Activated CD4-positive, alpha-beta T cell treated with anti-CD3 and anti-CD28 coated beads for 36 hours (primary cell): ENCODE data around the gene TMED8. TPM values are rescaled to one million over a fixed set of nuclear protein-coding genes. Genes with fewer than 3 reads are reported as not detected.
"Not testable (repeated sequence)": the region's sequence is repeated elsewhere in the genome, so short reads cannot be mapped to it uniquely, and the experiment has no call there.

Source experiments
- ATAC-seq: fragments of 200-7000 bp; cut with Tn5 transposase; one replicate; pipeline ENCODE4 v1.10.0; 2021; ENCODE audit warnings: mild to moderate bottlenecking, moderate library complexity
- CTCF ChIA-PET: fragments of 350-600 bp; sonication (Branson Sonifier 250); formaldehyde crosslinking; loops from one replicate; lab custom pipeline; 2021; ENCODE audit warnings: antibody characterized with exemption; lab: Charles Lee
- POLR2A ChIA-PET: fragments of 350-600 bp; sonication (Branson Sonifier 250); formaldehyde crosslinking; loops from one replicate; lab custom pipeline; 2021; ENCODE audit warnings: antibody characterized with exemption, inconsistent platforms; lab: Charles Lee
- DNase-seq: peaks from one replicate; pipeline ENCODE4 v3.0.0-alpha.2; 2020
- H3K27ac Mint-ChIP-seq: one replicate; pipeline ENCODE4 v1.8.0; 2021; ENCODE audit warnings: mixed read lengths
- H3K27me3 Mint-ChIP-seq: one replicate; pipeline ENCODE4 v1.8.0; 2021; ENCODE audit warnings: mixed read lengths
- H3K36me3 Mint-ChIP-seq: one replicate; pipeline ENCODE4 v1.8.0; 2021; ENCODE audit warnings: low read depth, mixed read lengths
- H3K4me1 Mint-ChIP-seq: one replicate; pipeline ENCODE4 v1.8.0; 2021; ENCODE audit warnings: mixed read lengths
- H3K4me3 Mint-ChIP-seq: one replicate; pipeline ENCODE4 v1.8.0; 2021; ENCODE audit warnings: mild to moderate bottlenecking, moderate library complexity, mixed read lengths
- H3K9me3 Mint-ChIP-seq: one replicate; pipeline ENCODE4 v1.8.0; 2021; ENCODE audit warnings: low read depth, mixed read lengths
- intact Hi-C, 2 experiments: fragments of 100-400 bp; cut with DNase I in 1 of 2; cut with micrococcal nuclease in 1 of 2; formaldehyde crosslinking; loops; one replicate each; pipeline versions ENCODE4 v1.14.2 to v1.15.1; 2022 to 2024; cut with DNase I, micrococcal nuclease
- total RNA-seq, 2 experiments: library from RNA; stranded (reverse); gene quantifications; one replicate each; pipeline ENCODE4 v1.2.3, GENCODE V29; 2021

Gene TMED8
- total RNA-seq, 2 experiments from 2014 or later = 25.3 to 27.9 TPM

- CTCF ChIA-PET = interaction anchor here (1.0 kb wide), 1 partner anchor 39 kb away, joined by 3 read pairs; no protein-coding TSS in a partner anchor
- peaks cover 29% of the 10 kb centered on the region for H3K36me3 Mint-ChIP-seq
- ATAC-seq = no peak
- H3K4me1 Mint-ChIP-seq = no peaks in the 10 kb centered on the region
- intact Hi-C loops = no loop called here
- POLR2A ChIA-PET = no interaction called here
- no peak overlapping the region for H3K4me3 Mint-ChIP-seq
- no peak for DNase-seq
- no peaks in the 10 kb centered on the region for H3K27me3 Mint-ChIP-seq
- no peak overlapping the region for H3K27ac Mint-ChIP-seq
- no peaks in the 10 kb centered on the region for H3K9me3 Mint-ChIP-seq
Measured at GRCh38 chr14:77339407-77339806, 37.5 kb downstream of the TMED8 start.

GRCh38 chr14:77338302-77338701 is 38.6 kb downstream of the TMED8 start:
- Mint-ChIP-seq H3K36me3 (peaks cover 26% of the 10 kb centered on the region), H3K4me3 (no peak overlapping the region), H3K27ac (no peak overlapping the region), H3K27me3 (no peaks in the 10 kb centered on the region), H3K4me1 (no peaks in the 10 kb centered on the region), H3K9me3 (no peaks in the 10 kb centered on the region)
- POLR2A ChIA-PET = no interaction called here
- CTCF ChIA-PET = no interaction called here
- intact Hi-C loops = no loop called here
- no peak for ATAC-seq
- DNase-seq = no peak

- intact Hi-C loops = no loop called here
- H3K4me3 Mint-ChIP-seq = no peak overlapping the region
- POLR2A ChIA-PET = no interaction called here
- CTCF ChIA-PET = no interaction called here
- no peaks in the 10 kb centered on the region for H3K9me3 Mint-ChIP-seq
- H3K27ac Mint-ChIP-seq = no peak overlapping the region
- ATAC-seq (no peak), DNase-seq (no peak)
- no peaks in the 10 kb centered on the region for H3K27me3 Mint-ChIP-seq
- peaks cover 23% of the 10 kb centered on the region for H3K36me3 Mint-ChIP-seq
- H3K4me1 Mint-ChIP-seq = no peaks in the 10 kb centered on the region
Measured at GRCh38 chr14:77337880-77338279, 39.0 kb downstream of the TMED8 start.

DNA sequence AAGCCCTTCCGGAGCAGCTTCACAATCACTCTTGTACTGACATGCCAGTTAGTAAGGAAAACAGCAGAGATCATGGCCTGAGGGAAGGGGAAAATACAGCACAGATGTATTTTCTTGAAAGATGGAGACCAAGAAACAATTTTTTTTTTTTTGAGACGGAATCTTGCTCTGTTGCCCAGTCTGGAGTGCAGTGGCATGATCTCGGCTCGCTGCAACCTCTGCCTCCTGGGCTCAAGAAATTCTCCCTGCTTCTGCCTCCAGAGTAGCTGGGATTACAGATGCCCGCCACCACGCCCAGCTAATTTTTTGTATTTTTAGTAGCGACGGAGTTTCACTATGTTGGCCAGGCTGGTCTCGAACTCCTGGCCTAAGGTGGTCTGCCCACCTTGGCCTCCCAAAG is 39.6 kb downstream of the TMED8 start:
- H3K36me3 Mint-ChIP-seq = peaks cover 17% of the 10 kb centered on the region
- H3K9me3 Mint-ChIP-seq, intact Hi-C loops: not testable (repeated sequence)

DNA sequence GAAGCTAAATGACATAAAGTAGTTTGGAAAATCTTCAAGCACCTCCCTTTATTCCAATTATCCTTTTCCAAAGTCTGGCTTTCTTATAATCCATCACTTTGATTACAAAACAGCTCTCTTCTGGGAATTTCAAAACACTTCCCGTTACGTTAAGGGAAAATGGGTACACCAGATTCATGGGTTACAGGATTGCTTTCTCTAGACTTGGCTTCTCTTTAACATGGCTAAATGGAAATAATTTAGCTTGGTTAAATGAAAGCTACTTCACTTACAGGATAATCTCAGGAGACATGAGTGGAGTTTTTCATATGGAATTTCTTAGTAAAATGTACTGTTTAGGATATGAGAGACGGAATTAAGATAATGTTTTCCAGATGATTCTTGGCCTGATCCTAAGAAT is 41.3 kb downstream of the TMED8 start:
- Mint-ChIP-seq H3K27me3 (no peaks in the 10 kb centered on the region), H3K4me1 (no peaks in the 10 kb centered on the region), H3K9me3 (no peaks in the 10 kb centered on the region), H3K4me3 (no peak overlapping the region), H3K27ac (no peak overlapping the region), H3K36me3 (peaks cover 9% of the 10 kb centered on the region)
- ATAC-seq = no peak
- intact Hi-C loops = no loop called here
- ChIA-PET POLR2A (no interaction called here), CTCF (interaction anchor here (1.0 to 1.5 kb wide), 3 partner anchors 14 to 43 kb away, joined by 3 to 4 read pairs (median 3); no protein-coding TSS in a partner anchor)
- no peak for DNase-seq

More for the DNA sequence above, 39.6 kb downstream of the TMED8 start:
- H3K27me3 Mint-ChIP-seq, DNase-seq, H3K4me1 Mint-ChIP-seq, POLR2A ChIA-PET, H3K4me3 Mint-ChIP-seq, H3K27ac Mint-ChIP-seq, CTCF ChIA-PET, ATAC-seq: not testable (repeated sequence)

DNA sequence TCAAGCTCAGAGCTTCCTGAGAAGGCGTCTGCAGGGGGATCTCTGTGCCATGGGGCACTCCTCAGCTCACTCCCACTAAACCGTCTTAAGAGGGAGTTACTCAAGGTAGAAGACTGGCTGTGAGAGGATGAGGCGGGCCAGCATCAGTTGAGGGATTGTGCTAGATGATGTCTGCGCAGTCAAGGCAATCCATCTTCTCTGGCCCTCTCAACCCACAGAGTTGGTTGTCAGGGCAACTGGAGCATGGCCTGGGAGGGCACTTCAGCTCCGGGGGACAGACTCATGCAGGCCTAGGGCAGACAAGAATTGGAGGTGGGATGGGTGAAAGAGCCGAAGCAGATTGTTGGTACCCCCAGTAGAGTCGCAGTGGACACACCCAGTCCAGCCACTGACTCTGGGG is 47.0 kb downstream of the TMED8 start:
- ChIA-PET CTCF (interaction anchor here (0.9 kb wide), 1 partner anchor 46 kb away, joined by 3 read pairs; no protein-coding TSS in a partner anchor), POLR2A (no interaction called here)
- no peaks in the 10 kb centered on the region for H3K4me1 Mint-ChIP-seq
- no peaks in the 10 kb centered on the region for H3K9me3 Mint-ChIP-seq
- no peaks in the 10 kb centered on the region for H3K27me3 Mint-ChIP-seq
- no peak for DNase-seq
- no peak overlapping the region for H3K4me3 Mint-ChIP-seq
- H3K36me3 Mint-ChIP-seq = no peaks in the 10 kb centered on the region
- ATAC-seq = no peak
- intact Hi-C loops = no loop called here
- no peak overlapping the region for H3K27ac Mint-ChIP-seq

DNA sequence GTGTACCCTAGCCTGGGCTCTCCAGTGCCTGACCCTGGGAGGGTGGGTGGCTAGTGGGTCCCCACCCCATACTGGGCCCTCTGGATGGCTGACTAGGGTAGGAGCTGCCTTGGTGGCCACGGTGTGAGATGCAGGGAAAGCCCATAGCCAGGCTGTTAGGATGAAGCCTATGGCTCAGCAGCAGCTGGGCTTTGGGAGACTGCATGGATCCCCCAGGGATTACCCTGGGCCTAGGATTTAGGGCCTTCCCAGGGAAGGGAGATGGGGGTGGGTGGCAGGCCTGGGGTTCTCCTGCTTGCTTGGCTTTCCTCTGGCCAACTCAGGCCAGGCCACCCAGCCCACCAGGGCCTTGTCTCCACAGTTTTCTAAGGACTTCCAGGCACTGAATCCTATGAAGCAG is 49.8 kb downstream of the TMED8 start:
- Mint-ChIP-seq H3K4me3 (no peak overlapping the region), H3K9me3 (no peaks in the 10 kb centered on the region), H3K27me3 (no peaks in the 10 kb centered on the region), H3K36me3 (no peaks in the 10 kb centered on the region), H3K27ac (no peak overlapping the region), H3K4me1 (peaks cover 6% of the 10 kb centered on the region)
- CTCF ChIA-PET = interaction anchor here (3.3 kb wide), 1 partner anchor 11 kb away, joined by 12 read pairs; no protein-coding TSS in a partner anchor
- no peak for DNase-seq
- intact Hi-C loops = no loop called here
- POLR2A ChIA-PET = no interaction called here
- no peak for ATAC-seq

DNA sequence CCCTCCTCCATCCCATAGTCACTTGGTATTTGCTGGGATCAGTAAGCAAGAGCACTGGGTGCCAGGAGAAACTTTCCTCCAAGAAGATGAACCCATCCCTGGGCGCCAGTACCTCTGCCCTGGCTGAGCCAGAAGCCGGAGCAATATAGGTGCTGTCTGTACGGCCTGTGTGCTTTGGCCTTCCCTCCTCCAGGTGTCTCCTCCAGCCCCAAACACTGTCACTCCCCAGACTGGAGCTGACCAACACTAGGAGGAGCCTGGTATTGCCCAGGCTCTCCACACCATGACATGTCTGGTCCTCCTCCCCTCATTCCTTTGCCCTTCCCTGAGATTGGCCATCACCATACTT is 51.2 kb downstream of the TMED8 start:
- ATAC-seq = no peak
- Mint-ChIP-seq H3K27me3 (no peaks in the 10 kb centered on the region), H3K4me3 (no peak overlapping the region), H3K4me1 (peaks cover 11% of the 10 kb centered on the region), H3K9me3 (no peaks in the 10 kb centered on the region), H3K36me3 (no peaks in the 10 kb centered on the region), H3K27ac (no peak overlapping the region)
- POLR2A ChIA-PET = no interaction called here
- DNase-seq = no peak
- CTCF ChIA-PET = interaction anchor here (0.6 to 3.3 kb wide), 3 partner anchors 10 to 215 kb away, joined by 3 to 12 read pairs (median 4); no protein-coding TSS in a partner anchor
- intact Hi-C loops = no loop called here

GRCh38 chr14:77324816-77325745 is 51.8 kb downstream of the TMED8 start:
- H3K27ac Mint-ChIP-seq = no peak overlapping the region
- H3K27me3 Mint-ChIP-seq = no peaks in the 10 kb centered on the region
- no peaks in the 10 kb centered on the region for H3K9me3 Mint-ChIP-seq
- ATAC-seq = no peak
- intact Hi-C loops = loop anchor here in 1 of 2 experiments (5.0 kb wide), 2 partner anchors 227 to 368 kb away; no protein-coding TSS in a partner anchor
- POLR2A ChIA-PET = interaction anchor here (0.7 kb wide), 1 partner anchor 211 kb away, joined by 3 read pairs; no protein-coding TSS in a partner anchor
- H3K4me1 Mint-ChIP-seq = peaks cover 12% of the 10 kb centered on the region
- no peak overlapping the region for H3K4me3 Mint-ChIP-seq
- CTCF ChIA-PET = interaction anchor here (0.6 to 3.3 kb wide), 6 partner anchors 9 to 283 kb away, joined by 3 to 12 read pairs (median 4); no protein-coding TSS in a partner anchor
- DNase-seq = no peak
- H3K36me3 Mint-ChIP-seq = no peaks in the 10 kb centered on the region

GRCh38 chr14:77324289-77324688 is 52.6 kb downstream of the TMED8 start:
- no peaks in the 10 kb centered on the region for H3K27me3 Mint-ChIP-seq
- POLR2A ChIA-PET = no interaction called here
- H3K4me3 Mint-ChIP-seq = no peak overlapping the region
- DNase-seq = no peak
- H3K27ac Mint-ChIP-seq = no peak overlapping the region
- peaks cover 19% of the 10 kb centered on the region for H3K4me1 Mint-ChIP-seq
- no peak for ATAC-seq
- no peaks in the 10 kb centered on the region for H3K36me3 Mint-ChIP-seq
- H3K9me3 Mint-ChIP-seq = no peaks in the 10 kb centered on the region
- intact Hi-C loops = loop anchor here in 1 of 2 experiments (5.0 kb wide), 2 partner anchors 228 to 367 kb away; no protein-coding TSS in a partner anchor
- CTCF ChIA-PET = interaction anchor here (0.6 to 1.0 kb wide), 3 partner anchors 8 to 283 kb away, joined by 3 to 4 read pairs (median 4); no protein-coding TSS in a partner anchor

- Mint-ChIP-seq H3K9me3 (no peaks in the 10 kb centered on the region), H3K4me1 (peaks cover 19% of the 10 kb centered on the region), H3K27me3 (no peaks in the 10 kb centered on the region), H3K27ac (no peak overlapping the region), H3K36me3 (no peaks in the 10 kb centered on the region), H3K4me3 (no peak overlapping the region)
- intact Hi-C loops = loop anchor here in 1 of 2 experiments (5.0 kb wide), 2 partner anchors 229 to 366 kb away; no protein-coding TSS in a partner anchor
- no peak for DNase-seq
- CTCF ChIA-PET = no interaction called here
- no peak for ATAC-seq
- POLR2A ChIA-PET = no interaction called here
Measured at GRCh38 chr14:77323571-77323970, 53.3 kb downstream of the TMED8 start.
